Measurements from ENCODE around the gene PPP4C.

PPP4C gene

DNA sequence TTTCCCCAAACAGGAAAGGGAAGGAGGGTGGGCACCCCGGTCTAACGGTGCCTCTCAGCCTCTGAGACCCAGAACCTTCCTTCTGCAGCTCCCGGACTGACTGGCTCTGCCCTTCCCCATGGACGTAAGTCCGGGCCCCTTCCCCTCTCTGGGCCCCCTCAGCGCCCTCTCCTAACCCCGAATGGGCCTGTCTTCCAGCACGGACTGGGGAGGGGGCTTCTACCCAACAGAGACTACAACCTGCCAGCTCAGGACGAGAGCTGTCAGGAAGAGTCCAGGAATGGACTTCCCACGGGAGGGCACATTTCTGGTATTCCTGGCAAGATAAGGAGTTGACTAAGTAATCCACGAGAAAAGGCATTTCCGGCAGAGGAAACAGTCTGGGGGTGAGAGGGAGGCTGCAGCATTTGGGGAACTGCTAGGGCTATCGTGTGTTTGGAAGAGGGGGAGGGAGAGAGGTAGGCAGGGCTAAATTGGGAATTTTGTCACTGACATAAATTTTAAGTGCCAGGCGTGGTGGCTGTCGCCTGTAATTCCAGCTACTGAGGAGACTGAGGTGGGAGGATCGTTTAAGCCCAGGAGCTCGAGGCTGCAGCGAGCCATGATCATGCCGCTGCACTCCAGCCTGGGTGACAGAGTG is 22.3 kb upstream of the PPP4C start:
- H3K4me3 ChIP-seq (ENCODE audit: low read depth, low read length), result peak overlapping the region; percentile 79
- peak overlapping the region; percentile 59 for H3K27ac ChIP-seq
- H3K36me3 ChIP-seq (replicated peaks), result no peaks in the 10 kb centered on the region
- no peaks in the 10 kb centered on the region for H3K27me3 ChIP-seq (replicated peaks)
- in situ Hi-C loops (cut with HindIII; ENCODE audit: low pct_ligation_motif_present, low sequenced_read_pairs), result no loop called here
- TF ChIP-seq CTCF (IDR thresholded peaks at IDR 0.05; ENCODE audit: low read depth, low read length, missing control alignments), result no peak
- DNase-seq, result peak; percentile 43

DNA sequence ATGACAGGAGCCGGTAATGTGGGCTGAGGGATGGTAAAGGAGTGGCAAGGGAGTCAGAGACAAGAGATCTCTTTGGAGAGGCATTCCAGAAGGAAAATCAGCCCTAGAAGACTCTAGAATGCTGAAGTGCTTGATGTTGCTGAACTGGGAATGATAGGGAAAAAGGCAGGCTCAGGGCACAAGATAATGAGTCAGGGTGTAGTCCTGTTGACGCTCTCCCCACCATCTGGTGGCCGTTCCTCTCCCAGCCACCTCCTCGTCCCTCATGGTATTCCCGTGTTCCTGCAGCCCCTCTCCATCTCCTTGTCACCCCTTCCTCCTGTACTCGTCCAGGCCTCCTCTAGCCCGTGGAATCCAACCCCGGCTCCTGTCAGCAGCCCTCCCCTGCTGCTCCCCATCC is 21.3 kb upstream of the PPP4C start:
- peaks cover under 1% of the 10 kb centered on the region for H3K36me3 ChIP-seq (replicated peaks)
- no peak for DNase-seq
- H3K27me3 ChIP-seq (replicated peaks), result no peaks in the 10 kb centered on the region
- in situ Hi-C loops (cut with HindIII; ENCODE audit: low pct_ligation_motif_present, low sequenced_read_pairs), result no loop called here
- no peak for TF ChIP-seq CTCF (IDR thresholded peaks at IDR 0.05; ENCODE audit: low read depth, low read length, missing control alignments)
- peak overlapping the region; percentile 3 for H3K4me3 ChIP-seq (ENCODE audit: low read depth, low read length)
- H3K27ac ChIP-seq, result no peak overlapping the region

DNA sequence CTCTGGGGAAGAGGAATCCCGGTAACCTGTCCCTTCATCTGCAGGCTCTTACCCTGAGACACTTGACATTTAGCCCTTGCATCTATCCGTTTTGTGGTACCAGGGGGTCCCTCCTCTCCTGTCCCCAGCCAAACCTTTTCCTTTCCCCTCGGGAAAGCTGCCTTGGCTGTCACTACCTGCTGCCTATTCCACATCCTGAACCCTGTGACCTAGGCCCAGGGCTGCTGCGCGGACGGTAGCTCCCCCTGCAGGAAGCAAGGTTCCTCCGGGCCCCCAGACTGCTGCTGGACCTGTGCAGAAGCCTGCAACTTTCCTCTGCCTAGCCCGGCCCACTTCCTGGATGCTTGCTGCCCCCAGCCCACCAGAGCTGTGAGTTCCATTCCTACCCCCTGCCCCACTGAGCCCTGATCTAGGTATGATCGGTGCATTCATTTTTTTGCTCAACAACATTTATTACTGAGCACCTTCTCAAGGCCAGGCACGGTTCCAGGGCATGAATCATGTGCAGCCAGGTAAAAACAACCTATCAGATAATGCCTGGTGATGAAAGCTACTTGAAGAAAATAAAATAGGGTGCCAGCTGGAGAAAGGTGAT is 20.7 kb upstream of the PPP4C start:
- DNase-seq, result no peak
- Histone ChIP-seq H3K4me3 (ENCODE audit: low read depth, low read length) (no peak overlapping the region), H3K27ac (no peak overlapping the region), H3K27me3 (replicated peaks) (no peaks in the 10 kb centered on the region), H3K36me3 (replicated peaks) (peaks cover 6% of the 10 kb centered on the region)
- TF ChIP-seq CTCF (IDR thresholded peaks at IDR 0.05; ENCODE audit: low read depth, low read length, missing control alignments), result peak; percentile 78
- in situ Hi-C loops (cut with HindIII; ENCODE audit: low pct_ligation_motif_present, low sequenced_read_pairs), result no loop called here

- in situ Hi-C loops (cut with HindIII; ENCODE audit: low pct_ligation_motif_present, low sequenced_read_pairs), result no loop called here
- TF ChIP-seq CTCF (IDR thresholded peaks at IDR 0.05; ENCODE audit: low read depth, low read length, missing control alignments), result no peak
- no peak for DNase-seq
- no peaks in the 10 kb centered on the region for H3K27me3 ChIP-seq (replicated peaks)
- no peak overlapping the region for H3K4me3 ChIP-seq (ENCODE audit: low read depth, low read length)
- H3K27ac ChIP-seq, result no peak overlapping the region
- H3K36me3 ChIP-seq (replicated peaks), result peaks cover 10% of the 10 kb centered on the region
These were observed 15.4 kb upstream of the PPP4C start for GRCh38 chr16:30060346-30060745.

DNA sequence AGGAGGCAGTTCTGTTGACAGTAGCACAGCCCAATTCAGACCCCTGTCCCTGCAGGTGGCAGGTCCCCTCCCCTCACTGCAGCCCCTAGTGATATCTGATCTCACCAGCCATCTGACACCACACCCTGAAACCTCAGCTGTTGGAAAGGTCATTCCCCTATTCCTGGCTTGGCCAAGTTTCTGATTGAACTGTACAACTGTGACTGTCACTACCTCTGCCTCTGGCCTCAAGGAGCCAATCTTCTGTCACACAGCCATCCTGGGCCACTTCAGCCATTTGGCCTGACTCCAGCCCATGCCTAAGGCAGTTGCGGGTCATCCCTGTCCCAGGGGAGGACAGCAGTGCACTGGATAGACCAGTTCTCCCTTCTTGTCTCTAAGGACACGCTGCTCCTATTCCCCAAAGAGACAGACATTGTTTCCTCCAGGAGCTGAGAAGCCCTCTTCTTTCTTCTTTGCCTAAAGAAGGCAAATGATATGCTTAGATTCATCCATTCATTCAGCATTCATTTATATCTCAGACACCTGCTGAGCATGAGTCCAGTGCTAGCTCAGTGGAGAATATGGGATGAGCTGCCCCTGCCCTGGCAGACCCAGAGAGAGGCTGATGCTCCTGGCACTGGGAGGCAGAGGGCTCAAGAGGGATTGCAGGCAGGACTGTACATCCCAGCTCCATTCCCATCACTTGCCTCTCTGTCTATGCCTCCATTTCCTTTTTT is 14.8 kb upstream of the PPP4C start:
- Histone ChIP-seq H3K36me3 (replicated peaks) (peaks cover 10% of the 10 kb centered on the region), H3K27ac (no peak overlapping the region), H3K4me3 (ENCODE audit: low read depth, low read length) (no peak overlapping the region), H3K27me3 (replicated peaks) (no peaks in the 10 kb centered on the region)
- no peak for DNase-seq
- no peak for TF ChIP-seq CTCF (IDR thresholded peaks at IDR 0.05; ENCODE audit: low read depth, low read length, missing control alignments)
- in situ Hi-C loops (cut with HindIII; ENCODE audit: low pct_ligation_motif_present, low sequenced_read_pairs), result no loop called here

All from brain microvascular endothelial cell (primary cell).